Testis (tissue), 3 donors: ENCODE data around the gene SYDE1. TPM values are rescaled to one million over a fixed set of nuclear protein-coding genes. Genes with fewer than 3 reads are reported as not detected.

Experiments
- DNase-seq: peaks from one replicate; pipeline ENCODE4 v3.0.0-alpha.2; 2019
- H3K27ac ChIP-seq, 2 donors: fragments of 200-600 bp; sonication (generic); one replicate each; pipeline ENCODE4 v1.5.1; 2019
- H3K27me3 ChIP-seq: fragments of 200-600 bp; sonication (generic); one replicate; pipeline ENCODE4 v1.5.1; 2019
- H3K36me3 ChIP-seq: fragments of 200-600 bp; sonication (generic); one replicate; pipeline ENCODE4 v1.5.1; 2017; ENCODE audit warnings: low read depth; ENCODE audit errors: missing control alignments
- H3K4me1 ChIP-seq: fragments of 200-600 bp; sonication (generic); one replicate; pipeline ENCODE4 v1.5.1; 2019
- H3K4me3 ChIP-seq, 2 donors: fragments of 200-600 bp; sonication (generic); one replicate each; pipeline ENCODE4 v1.5.1; 2017 to 2019
- H3K9me3 ChIP-seq: fragments of 200-600 bp; sonication (generic); one replicate; pipeline ENCODE4 v1.5.1; 2017
- POLR2A ChIP-seq: fragments of 450-650 bp; IDR thresholded peaks from one replicate; pipeline ENCODE4 v1.6.1; 2017; ENCODE audit warnings: antibody characterized with exemption, mild to moderate bottlenecking, moderate library complexity
- WGBS, 2 donors: methylation state at CpG; one replicate each; pipeline ENCODE4 v1.1.5; 2018; 5-methylcytosine and 5-hydroxymethylcytosine counted together
- intact Hi-C: fragments of 100-400 bp; cut with DNase I; formaldehyde crosslinking; loops from one replicate; pipeline ENCODE4 v1.15.1; 2023; ENCODE audit warnings: low total_unique reads
- polyA plus RNA-seq: library from polyadenylated mRNA; stranded (reverse); fragments of 350-450 nt; fragmentation: Illumina TruSeq; extraction: RNeasy Lipid Tissue Mini Kit (QIAGEN cat#74804); gene quantifications from one replicate; pipeline ENCODE4 v1.2.3, GENCODE V29; 2014; ENCODE audit warnings: low read depth, low replicate concordance; ENCODE audit not compliant: insufficient read depth
- total RNA-seq, 2 donors: library from RNA; depleted of rRNA; stranded (reverse); fragments of >200 nt; gene quantifications; one replicate each; pipeline ENCODE4 v1.2.3, GENCODE V29; 2016
- TF ChIP-seq, protein P1 (sequence below), 3 experiments: fragments of 450-650 bp in 2 of 3; fragments of 200-600 bp in 1 of 3; sonication (generic) in 1 of 3; IDR thresholded peaks; one replicate each; pipeline ENCODE4 v1.5.1; 2016 to 2019; ENCODE audit warnings: antibody characterized with exemption in 3 of 3, mild to moderate bottlenecking in 2 of 3, moderate library complexity in 1 of 3

Gene SYDE1
- total and polyA plus RNA-seq, 3 donors from 2014 or later: 6.7 to 12.3 (median 9.3) TPM

DNA sequence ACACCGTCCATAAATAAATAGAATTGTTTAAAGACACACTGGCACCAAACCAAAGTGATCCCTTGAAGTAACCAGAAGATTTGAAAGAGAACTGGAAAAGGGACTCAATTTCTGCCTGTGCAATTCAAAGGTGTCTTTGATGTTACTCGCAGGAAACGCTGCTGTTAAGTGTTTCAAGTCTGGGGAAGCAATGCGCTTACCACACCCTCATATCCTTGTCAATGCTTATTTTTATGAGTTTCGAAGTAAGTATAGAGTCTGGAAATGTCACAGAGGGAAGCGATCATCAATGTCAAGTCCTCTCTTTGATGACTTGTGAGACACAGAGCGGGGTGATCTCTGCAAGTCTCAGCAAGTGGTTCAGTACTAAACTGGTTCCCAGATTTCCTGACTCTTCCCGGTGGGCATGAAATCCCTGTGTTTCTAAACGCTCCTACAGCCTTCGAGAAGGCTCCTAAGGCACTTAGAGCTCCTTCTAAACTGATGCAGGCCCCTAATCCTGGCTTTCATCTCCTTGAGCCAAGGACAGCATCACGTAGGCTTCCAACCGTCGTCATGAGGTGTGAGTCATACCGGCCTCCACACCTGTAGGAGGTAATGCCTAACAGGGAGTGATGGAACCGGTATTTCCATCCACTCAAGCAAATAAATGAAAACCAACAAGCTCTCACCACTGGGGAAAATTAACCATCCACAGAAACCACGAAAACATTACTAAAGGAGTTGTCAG is 22.8 kb downstream of the SYDE1 start:
- Histone ChIP-seq H3K4me3 (no peak overlapping the region), H3K27ac (no peak overlapping the region), H3K9me3 (no peaks in the 10 kb centered on the region), H3K36me3 (no peaks in the 10 kb centered on the region), H3K27me3 (no peaks in the 10 kb centered on the region), H3K4me1 (peaks cover 7% of the 10 kb centered on the region)
- no peak for DNase-seq
- WGBS, 2 donors: 78 to 79% methylated on average over 16 of the region's 16 CpGs
- no peak for TF ChIP-seq POLR2A
- TF ChIP-seq, protein P1, sequence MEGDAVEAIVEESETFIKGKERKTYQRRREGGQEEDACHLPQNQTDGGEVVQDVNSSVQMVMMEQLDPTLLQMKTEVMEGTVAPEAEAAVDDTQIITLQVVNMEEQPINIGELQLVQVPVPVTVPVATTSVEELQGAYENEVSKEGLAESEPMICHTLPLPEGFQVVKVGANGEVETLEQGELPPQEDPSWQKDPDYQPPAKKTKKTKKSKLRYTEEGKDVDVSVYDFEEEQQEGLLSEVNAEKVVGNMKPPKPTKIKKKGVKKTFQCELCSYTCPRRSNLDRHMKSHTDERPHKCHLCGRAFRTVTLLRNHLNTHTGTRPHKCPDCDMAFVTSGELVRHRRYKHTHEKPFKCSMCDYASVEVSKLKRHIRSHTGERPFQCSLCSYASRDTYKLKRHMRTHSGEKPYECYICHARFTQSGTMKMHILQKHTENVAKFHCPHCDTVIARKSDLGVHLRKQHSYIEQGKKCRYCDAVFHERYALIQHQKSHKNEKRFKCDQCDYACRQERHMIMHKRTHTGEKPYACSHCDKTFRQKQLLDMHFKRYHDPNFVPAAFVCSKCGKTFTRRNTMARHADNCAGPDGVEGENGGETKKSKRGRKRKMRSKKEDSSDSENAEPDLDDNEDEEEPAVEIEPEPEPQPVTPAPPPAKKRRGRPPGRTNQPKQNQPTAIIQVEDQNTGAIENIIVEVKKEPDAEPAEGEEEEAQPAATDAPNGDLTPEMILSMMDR (IDR thresholded peaks at IDR 0.05): no peak
- intact Hi-C loops: no loop called here

DNA sequence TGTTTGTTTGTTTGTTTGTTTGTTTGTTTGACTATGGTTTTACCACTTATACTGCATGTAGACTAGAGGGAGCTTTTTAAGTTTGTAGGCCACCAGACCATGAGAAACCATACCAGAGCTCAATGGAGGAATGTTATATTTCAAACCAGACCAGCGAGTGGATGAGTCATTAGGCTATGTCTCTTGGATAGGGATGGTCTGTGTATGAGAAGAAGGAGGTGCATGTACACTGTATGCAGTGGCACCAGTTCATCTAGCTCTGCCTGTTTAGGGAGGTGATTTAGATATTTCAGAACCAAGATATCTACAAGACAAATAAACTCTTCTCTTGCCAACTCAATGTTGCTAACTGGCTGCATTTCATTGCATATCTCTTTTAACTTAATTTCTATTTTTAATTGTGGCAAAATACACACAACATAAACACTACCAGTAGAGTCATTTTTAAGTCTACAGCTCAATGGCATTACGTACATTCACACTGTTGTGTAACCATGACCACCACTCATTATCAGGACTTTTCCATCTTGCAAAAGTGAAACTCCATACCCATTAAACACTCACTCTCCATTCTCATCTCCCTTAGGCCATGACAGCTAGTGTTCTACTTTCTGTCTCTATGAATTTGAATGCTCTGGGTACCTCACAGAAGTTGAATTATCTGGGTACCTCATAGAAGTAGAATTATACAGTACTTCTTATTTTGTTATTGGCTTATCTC is 29.2 kb downstream of the SYDE1 start:
- H3K36me3 ChIP-seq: no peaks in the 10 kb centered on the region
- WGBS, 2 donors: 66 to 87% methylated on average over 2 of the region's 2 CpGs
- no peaks in the 10 kb centered on the region for H3K4me1 ChIP-seq
- H3K9me3 ChIP-seq: no peaks in the 10 kb centered on the region
- no peak overlapping the region for H3K4me3 ChIP-seq
- intact Hi-C loops: no loop called here
- DNase-seq: no peak
- no peak overlapping the region for H3K27ac ChIP-seq
- no peaks in the 10 kb centered on the region for H3K27me3 ChIP-seq
- TF ChIP-seq POLR2A: no peak

DNA sequence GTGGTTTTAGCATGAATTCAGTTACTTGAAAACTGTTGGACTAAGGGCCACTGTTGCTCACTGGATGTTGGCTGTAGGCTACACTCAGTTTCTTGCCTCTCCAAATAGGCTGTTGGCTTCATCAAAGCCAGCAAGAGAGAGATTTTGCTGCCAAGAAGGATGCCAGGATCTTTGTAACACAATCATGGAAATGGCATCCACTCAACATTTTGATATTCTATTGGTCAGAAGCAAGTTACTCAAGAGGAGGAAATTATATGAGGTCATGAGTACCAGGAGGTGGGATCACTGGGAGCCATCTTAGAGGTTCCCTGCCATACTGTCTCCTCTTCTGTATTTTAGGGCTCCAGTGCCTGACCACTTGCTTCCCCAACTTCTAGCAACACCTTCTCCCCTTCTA is 30.6 kb downstream of the SYDE1 start:
- TF ChIP-seq POLR2A: no peak
- TF ChIP-seq, protein P1 (IDR thresholded peaks at IDR 0.05): no peak
- H3K9me3 ChIP-seq: no peaks in the 10 kb centered on the region
- H3K27me3 ChIP-seq: no peaks in the 10 kb centered on the region
- DNase-seq: no peak
- intact Hi-C loops: no loop called here
- no peaks in the 10 kb centered on the region for H3K36me3 ChIP-seq
- no peak overlapping the region for H3K27ac ChIP-seq
- no peaks in the 10 kb centered on the region for H3K4me1 ChIP-seq
- no peak overlapping the region for H3K4me3 ChIP-seq

DNA sequence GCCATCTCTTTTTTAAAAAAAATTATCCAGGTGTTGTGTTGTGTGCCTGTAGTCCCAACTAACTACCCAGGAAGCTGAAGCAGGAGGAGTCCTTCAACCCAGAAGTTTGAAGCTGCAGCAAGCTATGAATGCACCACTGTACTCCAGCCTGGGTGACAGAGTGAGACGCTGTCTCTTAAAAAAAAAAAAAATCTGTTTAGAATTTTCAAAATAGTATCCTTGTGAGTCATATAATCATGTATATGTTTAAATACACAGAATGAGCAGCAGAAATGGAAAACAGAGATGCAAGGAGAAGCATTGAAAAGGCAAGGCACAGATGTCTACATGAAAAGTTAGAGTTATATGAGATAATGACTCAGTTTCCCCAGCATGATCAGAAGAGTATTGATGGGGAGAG is 31.2 kb downstream of the SYDE1 start:
- no peak for DNase-seq
- intact Hi-C loops: no loop called here
- Histone ChIP-seq H3K9me3 (no peaks in the 10 kb centered on the region), H3K27ac (no peak overlapping the region), H3K36me3 (no peaks in the 10 kb centered on the region), H3K4me3 (no peak overlapping the region), H3K27me3 (no peaks in the 10 kb centered on the region), H3K4me1 (no peaks in the 10 kb centered on the region)
- 54 to 56% methylated on average over 1 of the region's 1 CpG for WGBS, 2 donors
- TF ChIP-seq POLR2A: no peak
- TF ChIP-seq, protein P1 (IDR thresholded peaks at IDR 0.05): no peak

DNA sequence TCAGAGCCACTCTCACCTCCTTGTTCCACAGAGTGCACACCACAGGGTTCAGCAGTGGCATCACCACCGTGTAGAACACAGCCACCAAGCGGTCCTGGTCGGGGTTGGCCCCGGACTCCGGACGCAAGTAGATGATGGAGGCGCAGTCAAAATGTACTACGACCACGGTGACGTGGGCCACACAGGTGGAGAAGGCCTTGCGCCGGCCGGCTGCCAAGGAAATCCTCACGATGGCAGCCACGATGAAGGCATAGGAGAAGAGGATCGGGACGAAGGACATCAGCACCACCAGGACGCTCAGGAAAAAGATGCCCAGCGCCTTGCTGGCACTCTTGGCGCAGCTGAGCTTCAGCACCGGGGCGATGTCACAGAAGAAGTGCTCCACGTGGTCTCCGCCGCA is 33.9 kb downstream of the SYDE1 start:
- H3K27me3 ChIP-seq: no peaks in the 10 kb centered on the region
- no peak for TF ChIP-seq POLR2A
- TF ChIP-seq, protein P1 (IDR thresholded peaks at IDR 0.05): no peak
- H3K4me3 ChIP-seq: no peak overlapping the region
- WGBS, 2 donors: 91 to 92% methylated on average over 25 of the region's 25 CpGs
- intact Hi-C loops: no loop called here
- H3K4me1 ChIP-seq: no peaks in the 10 kb centered on the region
- H3K36me3 ChIP-seq: no peaks in the 10 kb centered on the region
- H3K9me3 ChIP-seq: no peaks in the 10 kb centered on the region
- DNase-seq: no peak
- H3K27ac ChIP-seq: no peak overlapping the region
